Neuronal stem cell (in vitro differentiated cells): ENCODE measurements around the gene MYOC.
"Not testable (repeated sequence)": the region's sequence is repeated elsewhere in the genome, so short reads cannot be mapped to it uniquely, and the experiment has no call there.

Source experiments
- DNase-seq: peaks from one replicate; pipeline ENCODE4 v3.0.0-alpha.2; 2013; ENCODE audit warnings: low spot score
- H2AFZ ChIP-seq: one replicate; pipeline ENCODE4 v1.6.1; 2013; ENCODE audit warnings: mild to moderate bottlenecking, low read length, inconsistent platforms
- H2AK5ac ChIP-seq: 2 replicates; pipeline ENCODE4 v1.6.1; 2013; ENCODE audit warnings: low read depth, mild to moderate bottlenecking, inconsistent platforms, low read length, moderate library complexity, mixed read lengths
- H2BK120ac ChIP-seq: 2 replicates; pipeline ENCODE4 v1.6.1; 2013; ENCODE audit warnings: low read depth, mild to moderate bottlenecking, inconsistent platforms, low read length, moderate library complexity, mixed read lengths
- H2BK12ac ChIP-seq: one replicate; pipeline ENCODE4 v1.6.1; 2013; ENCODE audit warnings: low read length, inconsistent platforms
- H2BK15ac ChIP-seq: 2 replicates; pipeline ENCODE4 v1.6.1; 2013; ENCODE audit warnings: mild to moderate bottlenecking, low read length, inconsistent platforms, mixed read lengths
- H2BK5ac ChIP-seq: one replicate; pipeline ENCODE4 v1.6.1; 2013; ENCODE audit warnings: inconsistent platforms, mild to moderate bottlenecking, low read length, moderate library complexity
- H3K14ac ChIP-seq: one replicate; pipeline ENCODE4 v1.6.1; 2013; ENCODE audit warnings: low read length, inconsistent platforms
- H3K18ac ChIP-seq: 2 replicates; pipeline ENCODE4 v1.6.1; 2013; ENCODE audit warnings: low read length, inconsistent platforms
- H3K23ac ChIP-seq: 2 replicates; pipeline ENCODE4 v1.6.1; 2013; ENCODE audit warnings: low read depth, mild to moderate bottlenecking, mixed read lengths, low read length, inconsistent platforms; ENCODE audit not compliant: poor library complexity
- H3K27ac ChIP-seq: replicated peaks from 3 replicates; pipeline ENCODE4 v1.5.1; 2013; ENCODE audit warnings: low read length, inconsistent platforms
- H3K27me3 ChIP-seq, 3 experiments: 2 replicates each; pipeline ENCODE4 v1.6.1; 2013; ENCODE audit warnings: low read length in 3 of 3, mild to moderate bottlenecking in 2 of 3, inconsistent platforms in 1 of 3, low read depth in 1 of 3, mixed read lengths in 1 of 3, moderate library complexity in 1 of 3; ENCODE audit not compliant: control insufficient read depth in 3 of 3, insufficient read depth in 3 of 3
- H3K36me3 ChIP-seq, 2 donors: replicated peaks in 1 of 2; 2 replicates each; pipeline ENCODE4 v1.6.1; 2013; ENCODE audit warnings: low read length in 2 of 2; ENCODE audit not compliant: control insufficient read depth in 2 of 2, insufficient read depth in 2 of 2
- H3K4ac ChIP-seq: 2 replicates; pipeline ENCODE4 v1.6.1; 2013; ENCODE audit warnings: inconsistent platforms, mild to moderate bottlenecking, low read length, moderate library complexity
- H3K4me1 ChIP-seq, 2 donors: 1 replicate in 1 of 2; 2 replicates in 1 of 2; pipeline ENCODE4 v1.6.1; 2013; ENCODE audit warnings: low read length in 2 of 2, low read depth in 1 of 2; ENCODE audit not compliant: control insufficient read depth in 2 of 2, insufficient read depth in 1 of 2
- H3K4me2 ChIP-seq: one replicate; pipeline ENCODE4 v1.6.1; 2013; ENCODE audit warnings: mild to moderate bottlenecking, low read length, inconsistent platforms; ENCODE audit not compliant: insufficient read depth, poor library complexity, severe bottlenecking
- H3K4me3 ChIP-seq, 2 donors: 2 replicates each; pipeline ENCODE4 v1.5.1; 2013; ENCODE audit warnings: low read length in 2 of 2, mild to moderate bottlenecking in 2 of 2, inconsistent platforms in 1 of 2, moderate library complexity in 1 of 2
- H3K79me1 ChIP-seq: one replicate; pipeline ENCODE4 v1.6.1; 2013; ENCODE audit warnings: low read depth, mild to moderate bottlenecking, inconsistent platforms, low read length, moderate library complexity
- H3K9ac ChIP-seq: one replicate; pipeline ENCODE4 v1.6.1; 2013; ENCODE audit warnings: mild to moderate bottlenecking, low read depth, low read length, inconsistent platforms; ENCODE audit not compliant: poor library complexity
- H3K9me3 ChIP-seq, 2 donors: replicated peaks in 1 of 2; 2 replicates each; pipeline versions ENCODE3 to v1.6.1; 2013; ENCODE audit warnings: low read length in 2 of 2, mild to moderate bottlenecking in 2 of 2, inconsistent platforms in 1 of 2, low read depth in 1 of 2, mixed read lengths in 1 of 2, moderate library complexity in 1 of 2; ENCODE audit not compliant: control insufficient read depth in 2 of 2, insufficient read depth in 1 of 2
- H4K8ac ChIP-seq: one replicate; pipeline ENCODE4 v1.6.1; 2013; ENCODE audit warnings: low read depth, mild to moderate bottlenecking, inconsistent platforms, low read length, moderate library complexity
- H4K91ac ChIP-seq: one replicate; pipeline ENCODE4 v1.6.1; 2013; ENCODE audit warnings: low read length, low read depth, mild to moderate bottlenecking, inconsistent platforms; ENCODE audit not compliant: poor library complexity
- WGBS, 2 donors: extraction: QIAGEN DNeasy Blood & Tissue Kit; methylation state at CpG; one replicate each; pipeline ENCODE4 v1.1.7; 2013; ENCODE audit warnings: missing lambda C conversion rate in 2 of 2, mixed read lengths in 1 of 2; ENCODE audit not compliant: insufficient read length in 2 of 2, insufficient replicate concordance in 1 of 2; ENCODE audit errors: extremely low coverage in 2 of 2; 5-methylcytosine and 5-hydroxymethylcytosine counted together

Gene MYOC

DNA sequence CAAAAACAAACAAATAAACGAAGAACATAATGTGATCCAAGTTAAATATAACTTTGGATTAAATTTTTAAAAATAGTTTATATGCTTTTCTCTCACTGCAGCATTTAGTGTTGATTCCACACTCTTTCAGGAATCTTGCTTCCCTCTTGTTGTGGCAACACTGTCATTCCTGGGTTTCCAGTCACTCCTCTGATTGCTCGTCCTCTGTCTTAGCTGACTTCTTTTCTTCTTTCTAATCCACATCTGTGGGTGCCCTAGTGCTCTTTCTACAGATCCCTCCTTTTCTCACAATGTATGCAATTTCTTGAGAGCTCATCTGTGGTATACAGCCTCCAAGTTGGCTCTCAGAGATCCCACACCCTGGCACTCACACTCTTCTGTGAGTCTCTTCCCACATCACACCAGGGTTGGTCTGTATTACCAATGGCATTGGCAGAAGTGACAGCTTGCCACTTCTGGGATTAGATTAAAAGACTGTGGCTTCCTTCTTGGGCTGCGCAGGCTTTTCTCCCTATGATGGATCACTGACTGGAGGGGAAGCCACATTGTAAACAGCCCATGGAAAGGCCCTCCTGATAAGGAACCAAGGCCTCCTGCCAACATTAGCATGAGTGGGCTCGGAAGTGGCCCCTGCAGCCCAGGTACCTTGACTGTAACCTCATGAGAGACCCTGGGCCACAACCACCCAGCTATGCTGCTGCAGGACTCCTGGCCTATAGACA lies 11.5 kb upstream of the MYOC start:
- H2BK5ac ChIP-seq, result no peak overlapping the region
- H3K14ac ChIP-seq, result no peak overlapping the region
- H3K36me3 ChIP-seq, result no peaks in the 10 kb centered on the region
- no peak overlapping the region for H4K91ac ChIP-seq
- no CpG with 5 or more reads among the region's 4 CpGs for WGBS, 2 donors
- H2AK5ac ChIP-seq, result no peak overlapping the region
- H3K4me3 ChIP-seq, result no peak overlapping the region
- H3K4ac ChIP-seq, result no peak overlapping the region
- no peak overlapping the region for H3K18ac ChIP-seq
- H2BK120ac ChIP-seq, result no peak overlapping the region
- H3K27me3 ChIP-seq, result peaks cover 0 to 11% (median 0%) of the 10 kb centered on the region in 3 experiments
- H3K4me1 ChIP-seq, result peaks cover 0 to 4% of the 10 kb centered on the region in 2 donors
- no peak overlapping the region for H3K9ac ChIP-seq
- H3K23ac ChIP-seq, result no peak overlapping the region
- H2AFZ ChIP-seq, result no peak overlapping the region
- H2BK15ac ChIP-seq, result no peak overlapping the region
- H2BK12ac ChIP-seq, result no peak overlapping the region
- H3K4me2 ChIP-seq, result no peak overlapping the region
- no peak for DNase-seq
- no peak overlapping the region for H4K8ac ChIP-seq
- no peaks in the 10 kb centered on the region for H3K79me1 ChIP-seq
- no peak overlapping the region for H3K27ac ChIP-seq
- H3K9me3 ChIP-seq, result no peaks in the 10 kb centered on the region

GRCh38 chr1:171663036-171663853 lies 10.8 kb upstream of the MYOC start:
- Histone ChIP-seq H3K79me1 (no peaks in the 10 kb centered on the region), H3K9ac (no peak overlapping the region), H3K4me2 (no peak overlapping the region), H3K9me3 (no peaks in the 10 kb centered on the region), H3K27me3 (peaks cover 0 to 11% (median 0%) of the 10 kb centered on the region in 3 experiments), H3K4me1 (peaks cover 0 to 4% of the 10 kb centered on the region in 2 donors), H3K36me3 (no peaks in the 10 kb centered on the region), H2BK5ac (no peak overlapping the region), H3K23ac (no peak overlapping the region), H3K14ac (no peak overlapping the region), H3K4me3 (no peak overlapping the region), H2BK120ac (no peak overlapping the region), H3K18ac (no peak overlapping the region), H3K4ac (no peak overlapping the region), H2BK15ac (no peak overlapping the region), H2BK12ac (no peak overlapping the region), H3K27ac (no peak overlapping the region), H4K8ac (no peak overlapping the region), H2AK5ac (no peak overlapping the region), H4K91ac (no peak overlapping the region), H2AFZ (no peak overlapping the region)
- no CpG with 5 or more reads among the region's 7 CpGs for WGBS, 2 donors
- no peak for DNase-seq

GRCh38 chr1:171661076-171661650 lies 8.7 kb upstream of the MYOC start:
- Histone ChIP-seq H3K9me3 (no peaks in the 10 kb centered on the region), H3K4me2 (no peak overlapping the region), H3K4me1 (peaks cover 0 to 4% of the 10 kb centered on the region in 2 donors), H2BK120ac (no peak overlapping the region), H2BK15ac (no peak overlapping the region), H3K36me3 (no peaks in the 10 kb centered on the region), H4K91ac (no peak overlapping the region), H3K9ac (no peak overlapping the region), H3K23ac (no peak overlapping the region), H4K8ac (no peak overlapping the region), H2BK5ac (no peak overlapping the region), H3K79me1 (no peaks in the 10 kb centered on the region), H2AK5ac (no peak overlapping the region), H2AFZ (peak overlapping the region; percentile 81), H3K4ac (no peak overlapping the region), H3K27ac (no peak overlapping the region), H2BK12ac (no peak overlapping the region), H3K14ac (no peak overlapping the region), H3K18ac (no peak overlapping the region), H3K27me3 (peaks cover 0 to 11% (median 0%) of the 10 kb centered on the region in 3 experiments), H3K4me3 (no peak overlapping the region)
- no CpG with 5 or more reads among the region's 5 CpGs for WGBS, 2 donors
- DNase-seq, result no peak

- not testable (repeated sequence) for H3K27ac ChIP-seq, H2BK15ac ChIP-seq, H3K23ac ChIP-seq, H3K79me1 ChIP-seq, H2BK5ac ChIP-seq, H4K91ac ChIP-seq, DNase-seq, H3K36me3 ChIP-seq, H3K4me3 ChIP-seq, H2AK5ac ChIP-seq, H2BK12ac ChIP-seq, H2BK120ac ChIP-seq, H4K8ac ChIP-seq, H3K9ac ChIP-seq, H3K14ac ChIP-seq, H3K18ac ChIP-seq, H3K4ac ChIP-seq, H3K27me3 ChIP-seq, H3K4me1 ChIP-seq, H3K4me2 ChIP-seq, H3K9me3 ChIP-seq
- no CpG with 5 or more reads among the region's 9 CpGs for WGBS, 2 donors
- peak overlapping the region; percentile 74 for H2AFZ ChIP-seq
These were observed 3.7 kb upstream of the MYOC start for GRCh38 chr1:171656206-171656605.
